Endothelial cell of umbilical vein (primary cell): Measurements from ENCODE around the gene RAB3B. TPM values are rescaled to one million over a fixed set of nuclear protein-coding genes. Genes with fewer than 3 reads are reported as not detected.

Experiments used
- BruUV-seq: library from RNA; stranded (reverse); fragments of 400-500 nt; replicated peaks from 2 replicates; lab custom pipeline; 2021; lab: Mats Ljungman, UMichigan
- CTCF ChIA-PET: fragments of 300-600, 350-600 bp; sonication (Branson Sonifier 250); formaldehyde crosslinking; loops from one replicate; lab custom pipeline; 2021; ENCODE audit warnings: antibody characterized with exemption, inconsistent platforms; lab: Charles Lee
- POLR2A ChIA-PET: fragments of 300-600, 350-600 bp; sonication (Branson Sonifier 250); formaldehyde crosslinking; loops from one replicate; lab custom pipeline; 2021; ENCODE audit warnings: antibody characterized with exemption, inconsistent platforms; lab: Charles Lee
- DNase-seq: peaks from one replicate; pipeline ENCODE4 v3.0.0-alpha.2; 2011; ENCODE audit warnings: low read depth, low spot score
- FAIRE-seq: peaks from 2 replicates; lab custom pipeline; 2011; peaks lifted over from hg19 to GRCh38; lab: Jason Lieb, UNC
- H2AFZ ChIP-seq: 2 replicates; pipeline ENCODE4 v1.6.0; 2012; ENCODE audit warnings: low read depth, low read length, control low read depth, inconsistent platforms
- H3K27ac ChIP-seq: 2 replicates; pipeline ENCODE4 v1.5.1; 2011; ENCODE audit warnings: low read depth, mild to moderate bottlenecking, control low read depth, low read length, moderate library complexity; ENCODE audit not compliant: insufficient read depth
- H3K27me3 ChIP-seq, 2 experiments: 2 replicates each; pipeline versions ENCODE4 v1.6.0 to v1.6.1; 2011; ENCODE audit warnings: low read length in 2 of 2, mixed read lengths in 1 of 2; ENCODE audit not compliant: control insufficient read depth in 2 of 2, insufficient read depth in 2 of 2
- H3K36me3 ChIP-seq, 2 experiments: 2 replicates in 1 of 2; 3 replicates in 1 of 2; pipeline ENCODE4 v1.5.1; 2011; ENCODE audit warnings: low read length in 2 of 2, mild to moderate bottlenecking in 1 of 2, moderate library complexity in 1 of 2; ENCODE audit not compliant: control insufficient read depth in 2 of 2, insufficient read depth in 2 of 2; ENCODE audit errors: extremely low read depth in 1 of 2
- H3K4me1 ChIP-seq: 3 replicates; pipeline ENCODE4 v1.5.1; 2011; ENCODE audit warnings: mild to moderate bottlenecking, low read length; ENCODE audit not compliant: control insufficient read depth, insufficient read depth; ENCODE audit errors: extremely low read depth
- H3K4me2 ChIP-seq: 2 replicates; pipeline ENCODE4 v1.6.1; 2011; ENCODE audit warnings: low read length, control low read depth, mixed read lengths; ENCODE audit not compliant: insufficient read depth
- H3K4me3 ChIP-seq, 3 experiments: fragments of 200-600 bp in 1 of 3; sonication (generic), shearing (Covaris generic) in 1 of 3; replicated peaks in 1 of 3; 2 replicates each; pipeline ENCODE4 v1.5.1; 2011 to 2016; ENCODE audit warnings: control low read depth in 3 of 3, low read length in 3 of 3, mild to moderate bottlenecking in 2 of 3, inconsistent platforms in 1 of 3, low read depth in 1 of 3, moderate library complexity in 1 of 3; ENCODE audit not compliant: insufficient read depth in 1 of 3
- H3K79me2 ChIP-seq: 2 replicates; pipeline ENCODE4 v1.6.0; 2012; ENCODE audit warnings: low read length, inconsistent platforms; ENCODE audit not compliant: control insufficient read depth, insufficient read depth
- H3K9ac ChIP-seq: replicated peaks from 2 replicates; pipeline ENCODE3; 2011; ENCODE audit warnings: low read length, control low read depth; ENCODE audit not compliant: insufficient read depth; ENCODE audit errors: extremely low read depth
- H3K9me1 ChIP-seq: replicated peaks from 3 replicates; pipeline ENCODE4 v1.6.0; 2011; ENCODE audit warnings: mild to moderate bottlenecking, low read length; ENCODE audit not compliant: control insufficient read depth, insufficient read depth; ENCODE audit errors: extremely low read depth
- H3K9me3 ChIP-seq: replicated peaks from 2 replicates; pipeline ENCODE4 v1.5.1; 2012; ENCODE audit warnings: low read length, inconsistent platforms; ENCODE audit not compliant: control insufficient read depth, insufficient read depth
- H4K20me1 ChIP-seq: replicated peaks from 2 replicates; pipeline ENCODE3; 2011; ENCODE audit warnings: mild to moderate bottlenecking, low read length; ENCODE audit not compliant: control insufficient read depth, insufficient read depth; ENCODE audit errors: extremely low read depth
- FOS ChIP-seq: IDR thresholded peaks from 2 replicates; pipeline ENCODE4 v1.6.1; 2011; ENCODE audit warnings: mild to moderate bottlenecking, low read length, moderate library complexity, borderline replicate concordance; ENCODE audit not compliant: insufficient read depth
- GATA2 ChIP-seq: IDR thresholded peaks from 2 replicates; pipeline ENCODE4 v1.7.0; 2011; ENCODE audit warnings: low read depth, mild to moderate bottlenecking, moderate library complexity, mixed read lengths, low read length; ENCODE audit not compliant: insufficient read length, insufficient read depth
- JUN ChIP-seq: IDR thresholded peaks from 2 replicates; pipeline ENCODE4 v1.6.1; 2011; ENCODE audit warnings: borderline replicate concordance, low read depth; ENCODE audit not compliant: insufficient read length, insufficient read depth
- dilution Hi-C: fragments of 300-500 bp; cut with MboI; formaldehyde crosslinking; loops from one replicate; pipeline ENCODE4 v1.15.0; 2019; ENCODE audit warnings: low sequenced_read_pairs; ENCODE audit not compliant: extremely low pct_ligation_motif_present
- intact Hi-C: fragments of 100-400 bp; cut with micrococcal nuclease; formaldehyde crosslinking; loops from one replicate; pipeline ENCODE4 v1.10.0; 2022
- polyA plus RNA-seq, 4 experiments: library from polyadenylated mRNA; depleted of rRNA in 3 of 4; stranded (reverse) in 3 of 4; unstranded in 1 of 4; fragments of >200 nt; gene quantifications; 2 replicates each; pipeline versions ENCODE4 v1.2.1 to v1.2.3, GENCODE V29; 2011 to 2012; ENCODE audit warnings: missing spikeins in 1 of 4
- total RNA-seq: library from RNA; stranded (reverse); gene quantifications from 2 replicates; pipeline ENCODE4 v1.2.3, GENCODE V29; 2021

Gene RAB3B
- total and polyA plus RNA-seq, 2 donors (not counting 3 experiments of a cell fraction or from before 2014, with no cell fraction given), result 4.1 to 10.4 TPM

- FAIRE-seq (peak; percentile 69), DNase-seq (peak; percentile 27)
- Histone ChIP-seq H3K9me3 (peaks cover 2% of the 10 kb centered on the region), H3K36me3 (no peaks in the 10 kb centered on the region), H3K9me1 (no peaks in the 10 kb centered on the region), H4K20me1 (no peaks in the 10 kb centered on the region), H3K4me3 (no peak overlapping the region), H3K4me2 (no peak overlapping the region), H3K79me2 (no peaks in the 10 kb centered on the region), H3K4me1 (peaks cover 13% of the 10 kb centered on the region), H2AFZ (peak overlapping the region; percentile 34), H3K9ac (no peak overlapping the region), H3K27me3 (no peaks in the 10 kb centered on the region), H3K27ac (peak overlapping the region; percentile 32)
- POLR2A ChIA-PET, result no interaction called here
- dilution Hi-C loops, result no loop called here
- CTCF ChIA-PET, result interaction anchor here (1.0 to 2.3 kb wide), 3 partner anchors 10 to 49 kb away, joined by 3 to 9 read pairs (median 4); no protein-coding TSS in a partner anchor
- BruUV-seq, result no TSS peak
- intact Hi-C loops, result no loop called here
- TF ChIP-seq FOS (peak; percentile 55), GATA2 (no peak)
Measured at GRCh38 chr1:51946300-51946699, 44.2 kb downstream of the RAB3B start.

GRCh38 chr1:51945591-51945990 is 44.9 kb downstream of the RAB3B start:
- dilution Hi-C loops, result no loop called here
- no TSS peak for BruUV-seq
- POLR2A ChIA-PET, result no interaction called here
- no peak overlapping the region for H3K4me2 ChIP-seq
- no peaks in the 10 kb centered on the region for H3K9me1 ChIP-seq
- H3K27me3 ChIP-seq, result no peaks in the 10 kb centered on the region
- TF ChIP-seq JUN, result peak; percentile 19
- no peak for TF ChIP-seq FOS
- peaks cover 2% of the 10 kb centered on the region for H3K9me3 ChIP-seq
- H3K36me3 ChIP-seq, result no peaks in the 10 kb centered on the region
- intact Hi-C loops, result no loop called here
- H3K4me1 ChIP-seq, result peaks cover 13% of the 10 kb centered on the region
- no peaks in the 10 kb centered on the region for H3K79me2 ChIP-seq
- no peaks in the 10 kb centered on the region for H4K20me1 ChIP-seq
- DNase-seq (peak; percentile 95), FAIRE-seq (peak; percentile 85)
- no peak overlapping the region for H2AFZ ChIP-seq
- CTCF ChIA-PET, result interaction anchor here (1.0 to 2.3 kb wide), 3 partner anchors 11 to 48 kb away, joined by 3 to 9 read pairs (median 4); no protein-coding TSS in a partner anchor
- peak overlapping the region; percentile 32 for H3K27ac ChIP-seq
- no peak overlapping the region for H3K9ac ChIP-seq
- H3K4me3 ChIP-seq, result no peak overlapping the region
